GM10248 (cell line): ENCODE data around the gene BPIFB3.

Experiments
- CTCF ChIA-PET: fragments of 300-600 bp; sonication (Branson Sonifier 250); formaldehyde crosslinking; extraction: SDS; loops from one replicate; lab custom pipeline; 2021; ENCODE audit warnings: antibody characterized with exemption; lab: Yijun Ruan, JAX
- POLR2A ChIA-PET: fragments of 350-650 bp; sonication (Branson Sonifier 250); formaldehyde crosslinking; extraction: SDS; loops from one replicate; lab custom pipeline; 2020; ENCODE audit warnings: antibody characterized with exemption; lab: Yijun Ruan, JAX
- DNase-seq: peaks from one replicate; pipeline ENCODE4 v3.0.0; 2012; ENCODE audit errors: extremely low spot score
- CTCF ChIP-seq: IDR thresholded peaks from 2 replicates; pipeline ENCODE4 v1.5.1; 2012; ENCODE audit warnings: mild to moderate bottlenecking, low read depth; ENCODE audit errors: extremely low read depth, missing control alignments, control extremely low read depth

Gene BPIFB3

GRCh38 chr20:33030076-33030475 is 23.6 kb upstream of the BPIFB3 start:
- CTCF ChIA-PET, result interaction anchor here (0.7 to 1.7 kb wide), 4 partner anchors 12 to 269 kb away, joined by 3 read pairs; no protein-coding TSS in a partner anchor
- TF ChIP-seq CTCF, result no peak
- no peak for DNase-seq
- POLR2A ChIA-PET, result no interaction called here

- TF ChIP-seq CTCF, result no peak
- POLR2A ChIA-PET, result interaction anchor here (0.5 kb wide), 1 partner anchor 8 kb away, joined by 3 read pairs; no protein-coding TSS in a partner anchor
- no peak for DNase-seq
- CTCF ChIA-PET, result interaction anchor here (1.3 to 1.5 kb wide), 2 partner anchors 107 to 269 kb away, joined by 3 read pairs; no protein-coding TSS in a partner anchor
These were observed 23.1 kb upstream of the BPIFB3 start for GRCh38 chr20:33030569-33030968.

DNA sequence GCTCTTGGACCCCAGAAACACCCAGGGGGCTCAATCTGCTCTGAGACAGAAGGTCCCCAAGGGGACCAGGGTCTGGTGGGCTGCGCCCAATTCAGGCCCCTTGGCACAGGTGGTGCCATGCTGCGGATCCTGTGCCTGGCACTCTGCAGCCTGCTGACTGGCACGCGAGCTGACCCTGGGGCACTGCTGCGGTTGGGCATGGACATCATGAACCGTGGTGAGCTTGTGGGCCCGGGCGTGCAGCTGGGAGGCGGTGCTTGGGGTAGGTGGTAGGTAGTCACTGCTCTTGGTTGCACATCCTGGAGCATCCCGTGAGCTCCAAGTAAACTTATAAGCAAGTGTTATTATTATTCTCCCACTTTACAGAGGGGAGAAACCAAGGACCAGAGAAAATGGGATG is 22.2 kb upstream of the BPIFB3 start, which contains the start of gene BPIFB6:
TSS of gene BPIFB6 (plus strand) at position 118 of the 400 bp plus-strand sequence. CDS start at position 118, 0 bp downstream.
- TF ChIP-seq CTCF, result no peak
- POLR2A ChIA-PET, result no interaction called here
- CTCF ChIA-PET, result interaction anchor here (0.7 to 1.5 kb wide), 2 partner anchors 23 to 108 kb away, joined by 3 read pairs; no protein-coding TSS in a partner anchor
- DNase-seq, result no peak

- no peak for TF ChIP-seq CTCF
- CTCF ChIA-PET, result no interaction called here
- POLR2A ChIA-PET, result no interaction called here
- no peak for DNase-seq
These were observed 21.1 kb upstream of the BPIFB3 start for GRCh38 chr20:33032555-33032954.

DNA sequence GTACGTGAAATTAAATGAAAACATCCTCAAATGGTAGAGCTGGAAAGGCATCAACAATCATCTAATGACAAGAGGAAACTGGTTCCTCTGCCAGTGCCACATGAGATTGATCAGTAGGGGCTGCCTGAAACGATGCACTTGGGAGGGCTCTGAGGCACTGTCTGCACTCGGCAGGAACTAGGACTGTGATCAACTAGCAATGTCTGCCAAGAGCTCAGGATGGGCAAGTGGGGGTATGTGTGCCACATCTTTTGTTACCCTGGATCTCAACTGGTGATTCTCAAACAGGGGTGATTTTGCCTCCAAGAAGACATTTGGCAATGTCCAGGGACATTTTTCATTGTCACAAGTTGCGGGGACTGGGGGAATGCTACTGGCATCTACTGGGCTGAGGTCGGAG is 20.3 kb upstream of the BPIFB3 start:
- no peak for DNase-seq
- CTCF ChIA-PET, result no interaction called here
- POLR2A ChIA-PET, result no interaction called here
- TF ChIP-seq CTCF, result no peak

- ChIA-PET POLR2A (no interaction called here), CTCF (no interaction called here)
- TF ChIP-seq CTCF, result no peak
- no peak for DNase-seq
These were observed 19.6 kb upstream of the BPIFB3 start for GRCh38 chr20:33034115-33034514.
